T-cell (primary cell): ENCODE data around the gene OR52K1. TPM values are rescaled to one million over a fixed set of nuclear protein-coding genes. Genes with fewer than 3 reads are reported as not detected.
A peak's percentile ranks its signal among the peaks of the same experiment; 100 is the strongest.

Experiments used
- ATAC-seq, 4 experiments: fragments of 200-7000 bp in 3 of 4; fragments of 150-1000 bp in 1 of 4; cut with Tn5 transposase; replicated peaks in 1 of 4; 1 replicate in 3 of 4; 2 replicates in 1 of 4; pipeline ENCODE4 v1.10.0; 2021; ENCODE audit warnings: moderate library complexity in 3 of 4, mild to moderate bottlenecking in 2 of 4, moderate number of reproducible peaks in 1 of 4
- CTCF ChIA-PET, 2 donors: fragments of 300-600 bp; sonication (Branson Sonifier 250); formaldehyde crosslinking; loops; one replicate each; lab custom pipeline; 2022; ENCODE audit warnings: antibody characterized with exemption in 2 of 2; lab: Charles Lee
- POLR2A ChIA-PET, 2 donors: fragments of 300-600 bp; sonication (Branson Sonifier 250); formaldehyde crosslinking; loops; one replicate each; lab custom pipeline; 2022; ENCODE audit warnings: antibody characterized with exemption in 2 of 2; lab: Charles Lee
- DNase-seq, 35 experiments: peaks; one replicate each; pipeline versions ENCODE4 v3.0.0 to v3.0.0-alpha.2; 2013 to 2023
- H3K27ac ChIP-seq: one replicate; pipeline ENCODE4 v1.5.1; 2013; ENCODE audit warnings: low read length
- H3K27me3 ChIP-seq, 2 experiments: replicated peaks in 1 of 2; 1 replicate in 1 of 2; 2 replicates in 1 of 2; pipeline versions ENCODE4 v1.6.1 to v1.7.0; 2013; ENCODE audit warnings: low read length in 1 of 2, mixed read lengths in 1 of 2; ENCODE audit not compliant: control insufficient read depth in 2 of 2, insufficient read depth in 2 of 2; ENCODE audit errors: extremely low read depth in 1 of 2
- H3K36me3 ChIP-seq, 2 donors: 1 replicate in 1 of 2; 2 replicates in 1 of 2; pipeline versions ENCODE4 v1.6.1 to v1.7.0; 2013; ENCODE audit warnings: low read length in 1 of 2; ENCODE audit not compliant: control insufficient read depth in 2 of 2, insufficient read depth in 1 of 2; ENCODE audit errors: extremely low read depth in 1 of 2
- H3K4me1 ChIP-seq, 2 experiments: 1 replicate in 1 of 2; 2 replicates in 1 of 2; pipeline versions ENCODE4 v1.6.1 to v1.7.0; 2013; ENCODE audit warnings: low read length in 2 of 2, mixed read lengths in 1 of 2; ENCODE audit not compliant: insufficient read depth in 2 of 2, control insufficient read depth in 1 of 2; ENCODE audit errors: extremely low read depth in 1 of 2
- H3K4me3 ChIP-seq, 2 donors: 1 replicate in 1 of 2; 2 replicates in 1 of 2; pipeline versions ENCODE4 v1.5.1 to v1.7.0; 2013; ENCODE audit warnings: mild to moderate bottlenecking in 2 of 2, low read length in 1 of 2, moderate library complexity in 1 of 2; ENCODE audit not compliant: control insufficient read depth in 1 of 2; ENCODE audit errors: extremely low read depth in 1 of 2
- H3K9me3 ChIP-seq: 2 replicates; pipeline ENCODE4 v1.7.0; 2013
- H3K27ac Mint-ChIP-seq, 2 donors: one replicate each; pipeline ENCODE4 v1.8.0; 2020 to 2021; ENCODE audit warnings: mild to moderate bottlenecking in 2 of 2, mixed read lengths in 2 of 2
- H3K27me3 Mint-ChIP-seq, 2 donors: one replicate each; pipeline ENCODE4 v1.8.0; 2021 to 2022; ENCODE audit warnings: mixed read lengths in 2 of 2
- H3K36me3 Mint-ChIP-seq: one replicate; pipeline ENCODE4 v1.8.0; 2021; ENCODE audit warnings: mixed read lengths
- H3K4me1 Mint-ChIP-seq, 3 donors: one replicate each; pipeline ENCODE4 v1.8.0; 2020 to 2022; ENCODE audit warnings: mixed read lengths in 3 of 3, mild to moderate bottlenecking in 1 of 3
- H3K4me3 Mint-ChIP-seq, 3 donors: one replicate each; pipeline ENCODE4 v1.8.0; 2020 to 2022; ENCODE audit warnings: mild to moderate bottlenecking in 3 of 3, mixed read lengths in 3 of 3, moderate library complexity in 3 of 3
- H3K9me3 Mint-ChIP-seq, 3 donors: one replicate each; pipeline ENCODE4 v1.8.0; 2020 to 2022; ENCODE audit warnings: mixed read lengths in 3 of 3
- WGBS: methylation state at CpG from one replicate; pipeline ENCODE4 v1.1.5; 2013; ENCODE audit warnings: missing lambda C conversion rate; ENCODE audit not compliant: insufficient coverage; 5-methylcytosine and 5-hydroxymethylcytosine counted together
- total RNA-seq, 35 experiments: library from RNA in 6 of 35; stranded (reverse) in 6 of 35; fragments of 120-200 nt in 1 of 35; gene quantifications; one replicate each; pipeline versions ENCODE4 v1.2.1 to v1.2.4 and lab custom pipeline; 2013 to 2026

OR52K1 gene
- not detected for total RNA-seq
- total RNA-seq (2013) = not detected
- total RNA-seq (lab: John Stamatoyannopoulos, UW) = 0 to 0.52 (median 0) reads per million in 29 experiments

DNA sequence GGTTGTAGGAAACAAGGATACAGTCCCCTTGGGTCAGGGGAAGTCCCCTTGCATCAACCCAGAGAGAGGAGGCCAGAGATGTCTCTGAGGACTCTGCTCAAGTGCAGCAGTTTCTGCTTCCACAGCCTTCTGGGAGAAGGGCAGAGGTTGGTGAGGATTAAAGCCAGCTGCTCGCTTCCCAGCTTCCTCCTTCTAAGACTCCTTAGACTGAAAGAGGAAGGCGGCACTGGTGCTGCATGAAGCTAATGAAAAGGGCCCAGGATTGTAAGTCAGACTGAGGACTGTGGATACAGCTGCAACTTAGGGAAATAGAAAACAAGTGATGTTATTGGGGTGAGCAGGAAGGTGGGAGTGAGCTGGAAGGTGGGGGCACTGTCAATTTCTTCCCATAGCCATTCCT is at the start of gene OR52K1:
OR52K1 (plus strand) TSS at position 202 of the 400 bp plus-strand sequence. CDS start 6,255 bp downstream, outside the sequence.
- Mint-ChIP-seq H3K27me3 (peaks cover 4 to 5% of the 10 kb centered on the region in 2 donors), H3K27ac (no peak within 1 kb of the TSS), H3K4me1 (no peaks in the 10 kb centered on the region), H3K36me3 (no peaks in the 10 kb centered on the region), H3K9me3 (no peaks in the 10 kb centered on the region), H3K4me3 (no peak within 1 kb of the TSS)
- DNase-seq (peak in 1 of 35 experiments; percentile 12), ATAC-seq (no peak)
- ChIA-PET POLR2A (no interaction called here), CTCF (no interaction called here)
- Histone ChIP-seq H3K4me3 (no peak within 1 kb of the TSS), H3K27ac (no peak within 1 kb of the TSS), H3K27me3 (no peaks in the 10 kb centered on the region), H3K4me1 (no peaks in the 10 kb centered on the region), H3K36me3 (no peaks in the 10 kb centered on the region), H3K9me3 (no peaks in the 10 kb centered on the region)
- WGBS = 50% methylated on average over 1 of the region's 2 CpGs

DNA sequence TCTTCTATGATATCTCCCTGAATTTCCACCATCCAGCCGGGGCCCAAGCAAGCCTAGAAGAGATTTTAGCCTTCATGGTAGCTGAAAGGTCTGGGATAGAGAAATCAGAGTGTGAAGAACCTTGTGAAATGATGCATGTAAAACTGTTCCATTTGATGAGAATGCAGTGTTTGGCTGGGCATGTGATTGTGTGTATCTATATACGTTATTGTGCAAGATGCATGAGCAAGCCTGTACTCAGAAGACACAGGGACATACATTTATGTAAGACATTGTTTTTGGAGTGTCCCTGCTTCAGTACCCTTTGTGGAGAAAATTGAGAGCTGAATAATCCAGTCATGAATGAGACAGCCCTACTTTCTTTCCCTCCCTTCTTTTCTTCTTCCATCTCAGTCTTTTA is 48.6 kb upstream of the OR52K1 start:
- H3K4me3 Mint-ChIP-seq = no peak overlapping the region
- Histone ChIP-seq H3K9me3 (no peaks in the 10 kb centered on the region), H3K27me3 (peaks cover 0 to 9% of the 10 kb centered on the region in 2 experiments), H3K36me3 (no peaks in the 10 kb centered on the region), H3K27ac (no peak overlapping the region), H3K4me3 (no peak overlapping the region), H3K4me1 (no peaks in the 10 kb centered on the region)
- H3K9me3 Mint-ChIP-seq = peaks cover 0 to 4% (median under 1%) of the 10 kb centered on the region in 3 donors
- peaks cover 0 to 23% of the 10 kb centered on the region in 2 donors for H3K27me3 Mint-ChIP-seq
- DNase-seq (no peak), ATAC-seq (no peak)
- no peaks in the 10 kb centered on the region for H3K36me3 Mint-ChIP-seq
- H3K27ac Mint-ChIP-seq = no peak overlapping the region
- CTCF ChIA-PET = interaction anchor here in 1 of 2 donors (0.7 kb wide), 1 partner anchor 10 kb away, joined by 3 read pairs; no protein-coding TSS in a partner anchor
- POLR2A ChIA-PET = no interaction called here
- WGBS = 67% methylated on average over 1 of the region's 2 CpGs
- no peaks in the 10 kb centered on the region for H3K4me1 Mint-ChIP-seq

DNA sequence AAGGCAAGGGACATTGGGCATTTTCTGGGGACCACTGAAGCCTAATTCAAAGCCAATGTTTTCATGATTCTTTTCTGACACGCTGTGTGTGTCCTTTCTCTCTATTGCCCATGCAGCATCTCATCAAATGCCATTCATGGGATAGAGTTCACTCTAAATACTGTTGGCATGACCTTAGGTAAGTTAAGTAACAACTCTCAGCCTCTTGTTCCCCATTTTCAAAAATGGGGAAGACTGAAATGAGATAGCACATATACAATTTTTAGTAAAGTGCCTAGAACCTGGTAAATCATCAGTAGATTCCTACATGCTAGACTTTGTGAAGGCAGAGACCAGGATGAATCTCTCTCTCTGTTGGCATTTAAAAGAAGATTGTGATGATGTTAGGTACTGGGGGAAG is 46.0 kb upstream of the OR52K1 start:
- DNase-seq = no peak
- no peak overlapping the region for H3K4me3 Mint-ChIP-seq

DNA sequence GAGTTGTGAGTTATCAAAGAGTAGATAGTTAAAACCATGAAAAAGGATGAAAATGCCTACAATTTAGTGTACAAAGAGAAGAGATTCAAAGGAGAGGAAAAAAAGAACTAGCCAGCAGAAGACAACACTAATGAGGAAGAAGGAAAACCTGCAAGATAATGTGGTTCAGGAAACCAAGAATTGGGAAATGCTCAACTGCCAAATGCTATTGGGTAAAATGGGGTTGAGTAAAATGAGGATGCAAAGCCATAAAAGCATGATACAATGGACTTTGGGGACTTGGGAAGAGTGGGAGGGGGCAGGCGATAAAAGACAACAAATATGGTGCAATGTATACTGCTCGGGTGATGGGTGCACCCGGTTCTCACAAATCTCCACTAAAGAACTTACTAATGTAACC is 40.9 kb upstream of the OR52K1 start:
- Histone ChIP-seq H3K36me3 (no peaks in the 10 kb centered on the region), H3K27ac (no peak overlapping the region), H3K4me3 (no peak overlapping the region), H3K4me1 (no peaks in the 10 kb centered on the region), H3K27me3 (peaks cover 0 to 2% of the 10 kb centered on the region in 2 experiments), H3K9me3 (no peaks in the 10 kb centered on the region)
- DNase-seq (no peak), ATAC-seq (no peak)
- WGBS = no CpG with 5 or more reads among the region's 3 CpGs
- Mint-ChIP-seq H3K4me3 (no peak overlapping the region), H3K27me3 (peaks cover 0 to 23% of the 10 kb centered on the region in 2 donors), H3K27ac (no peak overlapping the region), H3K36me3 (peaks cover 3% of the 10 kb centered on the region), H3K4me1 (no peaks in the 10 kb centered on the region), H3K9me3 (peaks cover 0 to 7% (median 5%) of the 10 kb centered on the region in 3 donors)
- CTCF ChIA-PET = no interaction called here
- POLR2A ChIA-PET = no interaction called here

More for the DNA sequence above, 46.0 kb upstream of the OR52K1 start:
- POLR2A ChIA-PET = no interaction called here
- 71% methylated on average over 1 of the region's 1 CpG for WGBS
- H3K4me1 Mint-ChIP-seq = no peaks in the 10 kb centered on the region
- ATAC-seq = no peak
- H3K36me3 ChIP-seq = no peaks in the 10 kb centered on the region
- H3K27ac Mint-ChIP-seq = no peak overlapping the region
- H3K4me1 ChIP-seq = no peaks in the 10 kb centered on the region
- peaks cover 0 to 34% of the 10 kb centered on the region in 2 donors for H3K27me3 Mint-ChIP-seq
- no peaks in the 10 kb centered on the region for H3K9me3 ChIP-seq
- H3K4me3 ChIP-seq = no peak overlapping the region
- peaks cover 3% of the 10 kb centered on the region for H3K36me3 Mint-ChIP-seq
- no peak overlapping the region for H3K27ac ChIP-seq
- H3K9me3 Mint-ChIP-seq = peaks cover 0 to 7% (median 5%) of the 10 kb centered on the region in 3 donors
- CTCF ChIA-PET = no interaction called here
- H3K27me3 ChIP-seq = peaks cover 0 to 6% of the 10 kb centered on the region in 2 experiments

DNA sequence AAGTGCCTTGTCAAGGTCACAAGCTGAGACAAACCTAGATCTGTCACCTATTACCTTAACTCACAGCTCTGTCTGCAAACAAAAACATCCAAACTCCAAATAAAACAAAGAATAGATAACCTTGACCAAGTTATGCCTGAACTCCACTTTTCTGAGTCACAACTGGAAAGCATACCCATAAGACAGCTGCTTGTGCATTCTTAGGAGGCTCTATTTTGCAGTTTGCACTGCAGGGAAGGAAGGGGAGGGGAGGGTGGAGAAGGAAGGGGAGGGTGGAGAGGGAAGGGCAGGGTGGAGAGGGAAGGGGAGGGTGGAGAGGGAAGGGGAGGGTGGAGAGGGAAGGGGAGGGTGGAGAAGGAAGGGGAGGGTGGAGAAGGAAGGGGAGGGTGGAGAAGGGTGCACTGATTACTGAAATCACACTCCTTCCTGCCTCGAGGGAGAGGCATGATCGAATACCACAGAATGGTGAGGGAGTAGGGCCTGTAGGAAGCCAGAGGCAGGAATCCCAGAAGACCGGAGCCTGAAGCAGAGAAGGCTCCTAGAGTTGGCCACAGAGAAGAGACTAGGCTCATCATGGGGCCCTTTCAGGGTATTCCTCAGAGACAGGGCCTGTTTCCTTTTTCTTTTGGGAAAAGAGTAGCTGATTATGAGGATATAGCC is 39.1 kb upstream of the OR52K1 start:
- Mint-ChIP-seq H3K36me3 (peaks cover 3% of the 10 kb centered on the region), H3K4me3 (no peak overlapping the region), H3K27me3 (peaks cover 0 to 13% of the 10 kb centered on the region in 2 donors), H3K9me3 (peaks cover 0 to 7% (median 5%) of the 10 kb centered on the region in 3 donors), H3K4me1 (no peaks in the 10 kb centered on the region), H3K27ac (no peak overlapping the region)
- DNase-seq (no peak), ATAC-seq (no peak)
- ChIA-PET CTCF (no interaction called here), POLR2A (no interaction called here)
- Histone ChIP-seq H3K4me3 (no peak overlapping the region), H3K27ac (no peak overlapping the region), H3K9me3 (no peaks in the 10 kb centered on the region), H3K36me3 (no peaks in the 10 kb centered on the region), H3K27me3 (peaks cover 0 to 2% of the 10 kb centered on the region in 2 experiments), H3K4me1 (no peaks in the 10 kb centered on the region)
- 35% methylated on average over 3 of the region's 3 CpGs for WGBS

DNA sequence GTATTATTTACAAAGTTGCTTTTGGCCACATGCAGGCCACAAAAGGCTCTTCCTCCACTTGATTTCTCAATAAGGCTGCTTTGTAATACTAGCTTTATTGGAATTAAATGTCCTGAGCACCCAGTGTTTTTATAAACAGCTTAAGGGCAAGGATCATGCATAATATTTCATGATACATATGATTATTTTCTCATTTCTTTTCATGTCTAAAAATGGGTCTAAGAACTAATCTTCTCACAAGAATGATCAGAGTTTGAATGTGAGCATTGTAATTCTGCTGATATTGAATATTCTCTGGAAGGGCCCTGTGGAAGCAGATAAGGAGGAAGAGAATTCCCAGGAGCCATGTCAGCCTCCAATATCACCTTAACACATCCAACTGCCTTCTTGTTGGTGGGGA is 33.5 kb upstream of the OR52K1 start, which contains the start of gene OR52K2:
OR52K2 (plus strand) TSS at position 301 of the 400 bp plus-strand sequence; CDS start at position 346, 45 bp downstream.
- Histone ChIP-seq H3K27me3 (no peaks in the 10 kb centered on the region), H3K27ac (no peak within 1 kb of the TSS), H3K4me3 (no peak within 1 kb of the TSS), H3K9me3 (no peaks in the 10 kb centered on the region), H3K4me1 (no peaks in the 10 kb centered on the region), H3K36me3 (no peaks in the 10 kb centered on the region)
- peaks cover under 1 to 1% (median 1%) of the 10 kb centered on the region in 3 donors for H3K9me3 Mint-ChIP-seq
- no peaks in the 10 kb centered on the region for H3K36me3 Mint-ChIP-seq
- POLR2A ChIA-PET = no interaction called here
- H3K4me3 Mint-ChIP-seq = no peak within 1 kb of the TSS
- CTCF ChIA-PET = no interaction called here
- no peak for DNase-seq
- ATAC-seq = no peak
- peaks cover 4 to 11% of the 10 kb centered on the region in 2 donors for H3K27me3 Mint-ChIP-seq
- H3K4me1 Mint-ChIP-seq = no peaks in the 10 kb centered on the region
- no peak within 1 kb of the TSS for H3K27ac Mint-ChIP-seq
